Measurements from ENCODE around the gene ANGPTL4.

The ANGPTL4 gene

DNA sequence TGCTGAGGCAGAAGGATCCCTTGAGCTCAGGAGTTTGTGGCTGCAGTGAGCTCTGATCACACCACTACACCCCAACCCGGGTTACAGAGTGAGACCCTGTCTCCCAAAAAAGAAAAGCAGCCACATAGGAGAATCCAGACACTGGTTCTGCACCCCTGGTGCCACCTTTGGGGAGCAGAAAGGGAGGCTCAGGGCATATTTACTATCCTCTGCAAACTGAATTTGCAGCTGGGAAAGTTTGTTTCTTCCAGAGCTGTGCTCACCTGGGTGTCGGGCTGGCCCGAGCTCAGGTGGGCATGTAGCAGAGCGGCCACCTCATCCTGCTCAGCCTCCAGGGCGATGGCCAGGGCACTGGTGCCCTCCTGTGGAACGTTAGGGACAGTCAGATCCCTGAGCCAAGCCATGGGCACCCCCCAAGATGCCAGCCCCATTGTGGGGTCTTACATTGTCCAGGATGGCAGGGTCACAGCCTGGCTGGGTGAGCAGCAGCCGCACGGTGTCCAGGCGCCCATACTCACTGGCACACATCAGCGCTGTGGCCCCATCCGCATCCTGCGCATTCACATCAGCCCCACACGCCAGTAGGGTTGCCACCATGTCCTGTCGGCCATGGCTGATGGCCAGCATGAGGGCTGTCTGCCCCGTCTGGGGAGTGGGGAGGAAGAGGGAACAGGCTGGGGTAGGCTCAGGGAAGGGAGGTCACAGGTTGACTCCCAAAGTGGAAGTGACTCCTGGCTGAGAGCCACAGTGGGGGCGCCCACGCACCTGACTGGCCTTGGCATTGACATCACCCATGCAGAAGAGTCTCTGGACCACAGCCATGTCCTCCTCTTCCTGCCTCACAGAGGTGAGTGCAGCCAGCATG is 39.5 kb upstream of the ANGPTL4 start:
- no peak overlapping the region for H3K4me2 ChIP-seq (ENCODE audit: low read length)
- peaks cover 9% of the 10 kb centered on the region; the same call in 1 of the 2 replicates for H3K27me3 ChIP-seq (ENCODE audit: insufficient read depth, low read length)
- H3K27ac ChIP-seq (ENCODE audit: low read depth, low read length, poor library complexity, severe bottlenecking): no peak overlapping the region
- H3K9ac ChIP-seq (ENCODE audit: low read length): no peak overlapping the region
- TF ChIP-seq, protein P1, sequence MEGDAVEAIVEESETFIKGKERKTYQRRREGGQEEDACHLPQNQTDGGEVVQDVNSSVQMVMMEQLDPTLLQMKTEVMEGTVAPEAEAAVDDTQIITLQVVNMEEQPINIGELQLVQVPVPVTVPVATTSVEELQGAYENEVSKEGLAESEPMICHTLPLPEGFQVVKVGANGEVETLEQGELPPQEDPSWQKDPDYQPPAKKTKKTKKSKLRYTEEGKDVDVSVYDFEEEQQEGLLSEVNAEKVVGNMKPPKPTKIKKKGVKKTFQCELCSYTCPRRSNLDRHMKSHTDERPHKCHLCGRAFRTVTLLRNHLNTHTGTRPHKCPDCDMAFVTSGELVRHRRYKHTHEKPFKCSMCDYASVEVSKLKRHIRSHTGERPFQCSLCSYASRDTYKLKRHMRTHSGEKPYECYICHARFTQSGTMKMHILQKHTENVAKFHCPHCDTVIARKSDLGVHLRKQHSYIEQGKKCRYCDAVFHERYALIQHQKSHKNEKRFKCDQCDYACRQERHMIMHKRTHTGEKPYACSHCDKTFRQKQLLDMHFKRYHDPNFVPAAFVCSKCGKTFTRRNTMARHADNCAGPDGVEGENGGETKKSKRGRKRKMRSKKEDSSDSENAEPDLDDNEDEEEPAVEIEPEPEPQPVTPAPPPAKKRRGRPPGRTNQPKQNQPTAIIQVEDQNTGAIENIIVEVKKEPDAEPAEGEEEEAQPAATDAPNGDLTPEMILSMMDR (IDR thresholded peaks at IDR 0.05; ENCODE audit: low read length): no peak; the same call in 1 of the 2 replicates
- TF ChIP-seq EZH2 (IDR thresholded peaks at IDR 0.05; ENCODE audit: borderline replicate concordance, low read length): no peak
- H3F3A ChIP-seq (ENCODE audit: insufficient read depth, low read length): no peaks in the 10 kb centered on the region
- no peaks in the 10 kb centered on the region for H3K9me3 ChIP-seq (ENCODE audit: low read length)
- no peak overlapping the region for H3K4me3 ChIP-seq (ENCODE audit: low read depth, low read length, poor library complexity, severe bottlenecking)
- no peaks in the 10 kb centered on the region for H3K9me2 ChIP-seq (ENCODE audit: low read depth, low read length)
- H4K20me1 ChIP-seq (ENCODE audit: insufficient read depth, low read length): no peaks in the 10 kb centered on the region
- H3K36me3 ChIP-seq (ENCODE audit: insufficient read depth, low read length): peaks cover 31% of the 10 kb centered on the region
- H3K79me2 ChIP-seq (ENCODE audit: insufficient read depth, low read length): peaks cover 18% of the 10 kb centered on the region; the same call in 1 of the 2 replicates
- H3K4me1 ChIP-seq (ENCODE audit: insufficient read depth, low read length, severe bottlenecking): peaks cover 27% of the 10 kb centered on the region
- no peak overlapping the region for H2AFZ ChIP-seq (ENCODE audit: low read length)

DNA sequence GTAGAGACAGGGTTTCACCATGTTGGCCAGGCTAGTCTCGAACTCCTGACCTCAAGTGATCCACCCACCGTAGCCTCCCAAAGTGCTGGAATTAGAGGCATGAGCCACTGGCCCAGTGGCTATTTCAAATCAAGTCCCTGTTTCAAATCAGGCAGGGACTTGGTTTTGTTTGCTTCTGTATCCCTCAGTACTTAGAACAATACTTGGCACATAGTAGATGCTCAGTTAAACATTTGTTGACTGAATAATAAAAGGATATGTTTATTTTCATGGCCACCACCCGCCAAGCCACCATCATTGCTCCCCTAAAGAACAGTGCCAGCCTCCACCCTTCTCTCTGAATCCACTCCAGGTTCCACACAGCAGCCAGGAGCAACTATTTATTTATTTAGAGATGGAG is 38.5 kb upstream of the ANGPTL4 start:
- Histone ChIP-seq H3K27me3 (ENCODE audit: insufficient read depth, low read length) (peaks cover 9% of the 10 kb centered on the region; the same call in 1 of the 2 replicates), H2AFZ (ENCODE audit: low read length) (no peak overlapping the region), H3K79me2 (ENCODE audit: insufficient read depth, low read length) (peaks cover 9% of the 10 kb centered on the region; the same call in 1 of the 2 replicates), H4K20me1 (ENCODE audit: insufficient read depth, low read length) (no peaks in the 10 kb centered on the region), H3K4me3 (ENCODE audit: low read depth, low read length, poor library complexity, severe bottlenecking) (no peak overlapping the region), H3K4me1 (ENCODE audit: insufficient read depth, low read length, severe bottlenecking) (peaks cover 16% of the 10 kb centered on the region), H3K9me2 (ENCODE audit: low read depth, low read length) (no peaks in the 10 kb centered on the region), H3K9me3 (ENCODE audit: low read length) (no peaks in the 10 kb centered on the region), H3K4me2 (ENCODE audit: low read length) (no peak overlapping the region), H3K9ac (ENCODE audit: low read length) (no peak overlapping the region), H3K36me3 (ENCODE audit: insufficient read depth, low read length) (peaks cover 31% of the 10 kb centered on the region), H3F3A (ENCODE audit: insufficient read depth, low read length) (no peaks in the 10 kb centered on the region), H3K27ac (ENCODE audit: low read depth, low read length, poor library complexity, severe bottlenecking) (no peak overlapping the region)
- TF ChIP-seq EZH2 (IDR thresholded peaks at IDR 0.05; ENCODE audit: borderline replicate concordance, low read length): no peak
- TF ChIP-seq, protein P1 (IDR thresholded peaks at IDR 0.05; ENCODE audit: low read length): no peak

DNA sequence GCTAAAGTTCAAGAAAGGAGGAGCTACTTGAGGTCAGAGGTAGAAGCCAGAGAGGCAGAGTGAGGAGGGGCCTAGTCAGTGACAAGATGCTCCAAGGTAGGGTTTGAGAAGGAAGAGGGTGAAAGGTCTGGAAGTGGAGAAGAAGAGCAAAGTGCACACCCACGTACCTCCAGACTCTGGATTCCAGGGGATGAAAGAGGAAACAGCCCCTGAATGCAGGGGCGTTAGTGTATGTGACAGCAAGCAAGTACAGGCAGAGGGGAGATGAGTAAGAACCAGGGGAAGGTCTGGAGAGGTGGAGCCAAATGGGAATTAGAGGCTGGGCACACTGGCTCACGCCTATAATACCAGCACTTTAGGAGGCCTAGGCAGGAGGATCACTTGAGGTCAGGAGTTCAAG is 34.0 kb upstream of the ANGPTL4 start:
- no peaks in the 10 kb centered on the region for H3K9me3 ChIP-seq (ENCODE audit: low read length)
- H2AFZ ChIP-seq (ENCODE audit: low read length): no peak overlapping the region
- H3K27ac ChIP-seq (ENCODE audit: low read depth, low read length, poor library complexity, severe bottlenecking): no peak overlapping the region
- no peak overlapping the region for H3K4me3 ChIP-seq (ENCODE audit: low read depth, low read length, poor library complexity, severe bottlenecking)
- H3K4me1 ChIP-seq (ENCODE audit: insufficient read depth, low read length, severe bottlenecking): no peaks in the 10 kb centered on the region
- H3K9me2 ChIP-seq (ENCODE audit: low read depth, low read length): no peaks in the 10 kb centered on the region
- no peaks in the 10 kb centered on the region for H4K20me1 ChIP-seq (ENCODE audit: insufficient read depth, low read length)
- TF ChIP-seq, protein P1 (IDR thresholded peaks at IDR 0.05; ENCODE audit: low read length): no peak
- no peak for TF ChIP-seq EZH2 (IDR thresholded peaks at IDR 0.05; ENCODE audit: borderline replicate concordance, low read length)
- no peaks in the 10 kb centered on the region for H3K79me2 ChIP-seq (ENCODE audit: insufficient read depth, low read length)
- H3K27me3 ChIP-seq (ENCODE audit: insufficient read depth, low read length): peaks cover 9% of the 10 kb centered on the region; the same call in 1 of the 2 replicates
- H3K4me2 ChIP-seq (ENCODE audit: low read length): no peak overlapping the region
- H3K9ac ChIP-seq (ENCODE audit: low read length): no peak overlapping the region
- no peaks in the 10 kb centered on the region for H3K36me3 ChIP-seq (ENCODE audit: insufficient read depth, low read length)
- no peaks in the 10 kb centered on the region for H3F3A ChIP-seq (ENCODE audit: insufficient read depth, low read length)
